Measurements from ENCODE around the gene IZUMO4. TPM values are rescaled to one million over a fixed set of nuclear protein-coding genes. Genes with fewer than 3 reads are reported as not detected.
A peak's percentile ranks its signal among the peaks of the same experiment; 100 is the strongest.

Gene IZUMO4
- total RNA-seq, 1 experiment from 2014 or later: 5.3 TPM

DNA sequence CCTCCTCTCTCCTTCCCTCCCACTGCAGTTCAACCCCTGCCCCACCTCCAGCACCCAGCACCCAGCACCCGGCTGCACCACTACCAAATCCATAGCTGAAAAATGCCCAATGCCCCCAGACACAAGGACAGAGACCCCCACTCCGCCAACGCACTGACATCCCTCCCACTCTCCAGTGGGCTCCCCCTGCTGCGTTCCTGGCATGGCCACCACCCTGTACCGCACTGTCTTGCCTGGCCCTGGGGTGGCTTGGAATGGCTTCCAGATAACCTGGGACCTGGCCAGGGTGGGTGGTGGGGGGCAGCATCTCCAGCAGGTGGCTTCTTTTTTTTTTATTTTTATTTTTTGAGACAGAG is 39.9 kb upstream of the IZUMO4 start:
- BruUV-seq (replicated peaks): no TSS peak
- POLR2A ChIA-PET: interaction anchor here (1.0 to 1.1 kb wide), 2 partner anchors 24 to 39 kb away, joined by 3 to 4 read pairs; partner anchors contain the start of gene MOB3A
- no peak for DNase-seq (ENCODE audit: unreplicated experiment)
- Mint-ChIP-seq H3K9me3 (ENCODE audit: unreplicated experiment) (no peaks in the 10 kb centered on the region), H3K27ac (ENCODE audit: low read depth, unreplicated experiment) (peak overlapping the region; percentile 91), H3K36me3 (ENCODE audit: insufficient read depth, unreplicated experiment) (peaks cover under 1% of the 10 kb centered on the region), H3K27me3 (ENCODE audit: insufficient read depth, unreplicated experiment) (no peaks in the 10 kb centered on the region), H3K4me3 (ENCODE audit: unreplicated experiment) (peak overlapping the region; percentile 62), H3K4me1 (ENCODE audit: insufficient read depth, unreplicated experiment) (peaks cover 15% of the 10 kb centered on the region)
- CTCF ChIA-PET: interaction anchor here (0.6 kb wide), 1 partner anchor 8 kb away, joined by 3 read pairs; no protein-coding TSS in a partner anchor
- TF ChIP-seq, protein P1, sequence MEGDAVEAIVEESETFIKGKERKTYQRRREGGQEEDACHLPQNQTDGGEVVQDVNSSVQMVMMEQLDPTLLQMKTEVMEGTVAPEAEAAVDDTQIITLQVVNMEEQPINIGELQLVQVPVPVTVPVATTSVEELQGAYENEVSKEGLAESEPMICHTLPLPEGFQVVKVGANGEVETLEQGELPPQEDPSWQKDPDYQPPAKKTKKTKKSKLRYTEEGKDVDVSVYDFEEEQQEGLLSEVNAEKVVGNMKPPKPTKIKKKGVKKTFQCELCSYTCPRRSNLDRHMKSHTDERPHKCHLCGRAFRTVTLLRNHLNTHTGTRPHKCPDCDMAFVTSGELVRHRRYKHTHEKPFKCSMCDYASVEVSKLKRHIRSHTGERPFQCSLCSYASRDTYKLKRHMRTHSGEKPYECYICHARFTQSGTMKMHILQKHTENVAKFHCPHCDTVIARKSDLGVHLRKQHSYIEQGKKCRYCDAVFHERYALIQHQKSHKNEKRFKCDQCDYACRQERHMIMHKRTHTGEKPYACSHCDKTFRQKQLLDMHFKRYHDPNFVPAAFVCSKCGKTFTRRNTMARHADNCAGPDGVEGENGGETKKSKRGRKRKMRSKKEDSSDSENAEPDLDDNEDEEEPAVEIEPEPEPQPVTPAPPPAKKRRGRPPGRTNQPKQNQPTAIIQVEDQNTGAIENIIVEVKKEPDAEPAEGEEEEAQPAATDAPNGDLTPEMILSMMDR (IDR thresholded peaks at IDR 0.05; ENCODE audit: unreplicated experiment): no peak
- intact Hi-C loops (cut with micrococcal nuclease): no loop called here

DNA sequence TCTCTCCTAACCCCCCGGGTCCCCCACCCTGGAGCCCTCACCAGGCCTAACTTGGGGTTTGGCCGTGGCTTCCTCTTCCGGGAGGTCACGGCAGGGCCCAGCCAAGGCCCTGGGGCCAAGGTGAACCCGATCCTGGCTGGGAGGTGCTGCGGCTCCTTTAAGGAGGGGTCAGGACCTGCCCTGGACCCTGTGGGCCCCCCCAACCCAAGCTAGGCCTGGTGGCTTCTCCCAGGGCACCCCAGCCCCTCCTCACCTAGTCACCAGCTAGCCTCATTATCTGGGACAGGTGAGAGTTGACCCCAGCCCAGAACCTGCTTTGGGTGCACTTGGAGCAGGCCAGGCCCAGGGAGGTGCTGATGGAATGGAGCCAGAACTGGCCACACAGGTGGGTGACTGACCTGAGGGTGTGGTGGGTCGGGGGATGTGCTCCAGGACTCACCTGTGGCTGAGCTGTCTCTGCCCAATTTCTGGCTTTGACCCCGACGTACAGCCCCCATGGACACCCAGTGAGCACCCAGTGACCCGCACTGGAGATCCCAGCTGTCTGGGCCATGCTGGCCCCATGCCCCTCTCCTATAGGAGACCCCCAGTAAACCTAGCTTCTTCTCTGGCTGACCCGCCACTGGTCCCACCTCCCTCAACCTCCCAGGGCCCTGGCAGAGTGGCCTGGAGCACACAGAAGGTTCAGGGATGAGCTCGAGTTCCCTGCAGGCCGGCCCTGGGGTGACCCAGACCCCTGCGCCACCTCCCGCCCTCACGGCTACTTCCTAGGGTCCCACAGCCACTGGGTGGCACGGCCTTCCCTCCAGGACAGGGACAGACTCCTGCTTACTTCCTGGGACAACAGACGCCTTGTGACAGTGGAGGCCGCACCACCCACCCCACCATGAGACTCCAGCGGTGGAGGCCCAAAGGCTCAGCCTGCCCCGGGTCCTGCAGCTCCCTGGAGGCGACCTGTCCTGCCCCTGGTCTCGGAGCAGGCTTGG is 38.9 kb upstream of the IZUMO4 start:
- intact Hi-C loops (cut with micrococcal nuclease): no loop called here
- ChIA-PET CTCF (interaction anchor here (1.1 kb wide), 2 partner anchors 12 to 38 kb away, joined by 3 to 9 read pairs; no protein-coding TSS in a partner anchor), POLR2A (interaction anchor here (0.9 to 1.5 kb wide), 2 partner anchors 8 to 26 kb away, joined by 3 to 5 read pairs; no protein-coding TSS in a partner anchor)
- Mint-ChIP-seq H3K27ac (ENCODE audit: low read depth, unreplicated experiment) (peak overlapping the region; percentile 91), H3K9me3 (ENCODE audit: unreplicated experiment) (no peaks in the 10 kb centered on the region), H3K36me3 (ENCODE audit: insufficient read depth, unreplicated experiment) (no peaks in the 10 kb centered on the region), H3K4me3 (ENCODE audit: unreplicated experiment) (no peak overlapping the region), H3K27me3 (ENCODE audit: insufficient read depth, unreplicated experiment) (no peaks in the 10 kb centered on the region), H3K4me1 (ENCODE audit: insufficient read depth, unreplicated experiment) (peaks cover 20% of the 10 kb centered on the region)
- DNase-seq (ENCODE audit: unreplicated experiment): no peak
- TF ChIP-seq, protein P1 (IDR thresholded peaks at IDR 0.05; ENCODE audit: unreplicated experiment): no peak
- BruUV-seq (replicated peaks): no TSS peak

DNA sequence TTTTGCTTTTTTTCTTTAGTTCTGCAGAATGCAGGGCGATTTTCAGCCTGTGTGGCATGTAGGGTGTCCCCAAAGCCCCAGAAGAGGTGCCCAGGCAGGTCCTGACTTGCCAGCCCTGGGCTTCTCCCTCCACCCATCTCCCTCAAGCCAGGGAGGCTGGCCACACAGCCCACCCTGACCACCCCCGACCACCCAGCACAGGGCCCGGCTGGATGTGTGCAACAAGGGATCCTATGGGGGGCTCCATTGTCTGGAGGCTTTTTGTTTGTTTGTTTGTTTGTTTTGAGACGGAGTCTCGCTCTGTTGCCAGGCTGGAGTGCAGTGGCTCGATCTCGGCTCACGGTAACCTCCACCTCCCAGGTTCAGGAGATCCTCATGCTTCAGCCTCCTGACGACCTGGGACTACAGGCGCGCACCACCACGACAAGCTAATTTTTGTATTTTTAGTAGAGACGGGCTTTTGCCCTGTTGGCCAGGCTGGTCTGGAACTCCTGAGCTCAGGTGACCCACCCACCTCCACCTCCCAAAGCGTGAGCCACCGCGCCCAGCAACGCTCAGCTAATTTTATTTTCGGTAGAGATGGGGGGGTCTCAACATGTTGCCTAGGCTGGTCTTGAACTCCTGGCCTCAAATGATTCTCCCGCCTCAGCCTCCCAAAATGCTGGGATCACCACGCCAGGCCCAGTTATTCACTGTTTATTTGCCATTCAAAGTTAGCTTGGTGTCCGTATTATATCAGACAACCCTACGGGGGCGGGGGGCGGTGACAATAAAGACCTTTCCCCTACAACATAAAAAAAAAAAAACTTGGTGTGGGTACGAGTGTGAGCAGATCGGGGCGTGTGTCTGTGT is 37.9 kb upstream of the IZUMO4 start:
- no peak for DNase-seq (ENCODE audit: unreplicated experiment)
- Mint-ChIP-seq H3K4me1 (ENCODE audit: insufficient read depth, unreplicated experiment) (peaks cover 21% of the 10 kb centered on the region), H3K27ac (ENCODE audit: low read depth, unreplicated experiment) (peak overlapping the region; percentile 95), H3K4me3 (ENCODE audit: unreplicated experiment) (peak overlapping the region; percentile 50), H3K36me3 (ENCODE audit: insufficient read depth, unreplicated experiment) (no peaks in the 10 kb centered on the region), H3K27me3 (ENCODE audit: insufficient read depth, unreplicated experiment) (no peaks in the 10 kb centered on the region), H3K9me3 (ENCODE audit: unreplicated experiment) (no peaks in the 10 kb centered on the region)
- CTCF ChIA-PET: interaction anchor here (0.6 to 1.1 kb wide), 3 partner anchors 11 to 1418 kb away, joined by 4 to 9 read pairs (median 5); no protein-coding TSS in a partner anchor
- BruUV-seq (replicated peaks): no TSS peak
- POLR2A ChIA-PET: interaction anchor here (0.9 to 3.5 kb wide), 12 partner anchors 7 to 32 kb away, joined by 3 to 49 read pairs (median 8); partner anchors contain the start of gene MKNK2
- intact Hi-C loops (cut with micrococcal nuclease): no loop called here
- TF ChIP-seq, protein P1 (IDR thresholded peaks at IDR 0.05; ENCODE audit: unreplicated experiment): no peak

Data from MCF 10A (cell line).